ENCODE measurements around the gene CFDP1.

DNA sequence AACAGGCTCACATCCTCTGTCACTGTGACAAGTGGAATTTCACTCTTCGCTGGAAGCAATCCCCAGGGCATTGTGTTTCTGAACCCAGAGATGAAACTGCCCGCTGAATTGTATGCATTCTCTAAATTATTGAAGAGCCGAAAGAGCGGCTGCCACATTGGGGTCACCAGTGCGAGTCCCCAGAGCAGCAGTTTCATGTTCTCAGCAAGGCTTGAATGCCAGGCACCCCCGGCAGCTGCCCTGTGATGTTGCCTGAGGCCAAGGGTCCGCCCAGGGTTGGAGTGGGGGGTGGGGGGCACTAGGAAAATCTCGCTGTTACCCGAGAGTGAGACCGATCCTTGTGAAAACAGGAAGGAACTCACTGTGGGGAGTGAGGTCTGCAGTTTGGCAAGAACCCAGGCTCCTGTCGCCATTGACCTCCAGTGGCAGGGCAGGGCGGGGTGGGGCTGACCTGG lies 161.2 kb downstream of the CFDP1 start:
- TF ChIP-seq, protein P1, sequence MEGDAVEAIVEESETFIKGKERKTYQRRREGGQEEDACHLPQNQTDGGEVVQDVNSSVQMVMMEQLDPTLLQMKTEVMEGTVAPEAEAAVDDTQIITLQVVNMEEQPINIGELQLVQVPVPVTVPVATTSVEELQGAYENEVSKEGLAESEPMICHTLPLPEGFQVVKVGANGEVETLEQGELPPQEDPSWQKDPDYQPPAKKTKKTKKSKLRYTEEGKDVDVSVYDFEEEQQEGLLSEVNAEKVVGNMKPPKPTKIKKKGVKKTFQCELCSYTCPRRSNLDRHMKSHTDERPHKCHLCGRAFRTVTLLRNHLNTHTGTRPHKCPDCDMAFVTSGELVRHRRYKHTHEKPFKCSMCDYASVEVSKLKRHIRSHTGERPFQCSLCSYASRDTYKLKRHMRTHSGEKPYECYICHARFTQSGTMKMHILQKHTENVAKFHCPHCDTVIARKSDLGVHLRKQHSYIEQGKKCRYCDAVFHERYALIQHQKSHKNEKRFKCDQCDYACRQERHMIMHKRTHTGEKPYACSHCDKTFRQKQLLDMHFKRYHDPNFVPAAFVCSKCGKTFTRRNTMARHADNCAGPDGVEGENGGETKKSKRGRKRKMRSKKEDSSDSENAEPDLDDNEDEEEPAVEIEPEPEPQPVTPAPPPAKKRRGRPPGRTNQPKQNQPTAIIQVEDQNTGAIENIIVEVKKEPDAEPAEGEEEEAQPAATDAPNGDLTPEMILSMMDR (IDR thresholded peaks at IDR 0.05; ENCODE audit: low read depth, low read length, poor library complexity, severe bottlenecking) = no peak
- no peak for TF ChIP-seq EZH2phosphoT487 (IDR thresholded peaks at IDR 0.05; ENCODE audit: borderline replicate concordance, low read length)

Data from DOHH2 (cell line).